Mesodermal cell (in vitro differentiated cells): Measurements from ENCODE around the gene RAB11FIP4.

Source experiments
- H3K27ac ChIP-seq: 2 replicates; pipeline ENCODE4 v1.7.0; 2013; ENCODE audit warnings: mild to moderate bottlenecking, low read depth, low read length, moderate library complexity; ENCODE audit not compliant: severe bottlenecking
- H3K36me3 ChIP-seq: 2 replicates; pipeline ENCODE4 v1.7.1; 2013; ENCODE audit warnings: mild to moderate bottlenecking, low read length, moderate library complexity; ENCODE audit not compliant: control insufficient read depth, insufficient read depth
- H3K4me1 ChIP-seq: one replicate; pipeline ENCODE4 v1.7.1; 2013; ENCODE audit warnings: mild to moderate bottlenecking, low read length; ENCODE audit not compliant: insufficient read depth, control insufficient read depth, poor library complexity, severe bottlenecking
- H3K4me3 ChIP-seq: 2 replicates; pipeline ENCODE4 v1.7.0; 2013; ENCODE audit warnings: low read length, control low read depth, mild to moderate bottlenecking; ENCODE audit not compliant: insufficient read depth, poor library complexity, severe bottlenecking; ENCODE audit errors: extremely low read depth
- H3K9me3 ChIP-seq: 2 replicates; pipeline ENCODE4 v1.7.1; 2013; ENCODE audit warnings: mild to moderate bottlenecking, low read length, moderate library complexity; ENCODE audit not compliant: control insufficient read depth
- WGBS, 2 experiments: methylation state at CpG; one replicate each; pipeline ENCODE4 v1.1.5; 2013; ENCODE audit warnings: missing lambda C conversion rate in 2 of 2; ENCODE audit not compliant: insufficient coverage in 2 of 2; 5-methylcytosine and 5-hydroxymethylcytosine counted together

Gene RAB11FIP4

GRCh38 chr17:31496601-31497000, 105.1 kb downstream of the RAB11FIP4 start:
- Histone ChIP-seq H3K9me3 (no peaks in the 10 kb centered on the region), H3K27ac (no peak overlapping the region), H3K4me1 (peaks cover 11% of the 10 kb centered on the region), H3K36me3 (no peaks in the 10 kb centered on the region), H3K4me3 (no peak overlapping the region)
- WGBS, 2 experiments, result 92 to 93% methylated on average over 4 to 6 of the region's 6 CpGs

GRCh38 chr17:31497431-31497830, 106.0 kb downstream of the RAB11FIP4 start:
- WGBS, 2 experiments, result 86 to 98% methylated on average over 3 to 5 of the region's 6 CpGs
- H3K4me1 ChIP-seq, result peaks cover 11% of the 10 kb centered on the region
- no peaks in the 10 kb centered on the region for H3K36me3 ChIP-seq
- no peak overlapping the region for H3K4me3 ChIP-seq
- H3K9me3 ChIP-seq, result no peaks in the 10 kb centered on the region
- no peak overlapping the region for H3K27ac ChIP-seq

DNA sequence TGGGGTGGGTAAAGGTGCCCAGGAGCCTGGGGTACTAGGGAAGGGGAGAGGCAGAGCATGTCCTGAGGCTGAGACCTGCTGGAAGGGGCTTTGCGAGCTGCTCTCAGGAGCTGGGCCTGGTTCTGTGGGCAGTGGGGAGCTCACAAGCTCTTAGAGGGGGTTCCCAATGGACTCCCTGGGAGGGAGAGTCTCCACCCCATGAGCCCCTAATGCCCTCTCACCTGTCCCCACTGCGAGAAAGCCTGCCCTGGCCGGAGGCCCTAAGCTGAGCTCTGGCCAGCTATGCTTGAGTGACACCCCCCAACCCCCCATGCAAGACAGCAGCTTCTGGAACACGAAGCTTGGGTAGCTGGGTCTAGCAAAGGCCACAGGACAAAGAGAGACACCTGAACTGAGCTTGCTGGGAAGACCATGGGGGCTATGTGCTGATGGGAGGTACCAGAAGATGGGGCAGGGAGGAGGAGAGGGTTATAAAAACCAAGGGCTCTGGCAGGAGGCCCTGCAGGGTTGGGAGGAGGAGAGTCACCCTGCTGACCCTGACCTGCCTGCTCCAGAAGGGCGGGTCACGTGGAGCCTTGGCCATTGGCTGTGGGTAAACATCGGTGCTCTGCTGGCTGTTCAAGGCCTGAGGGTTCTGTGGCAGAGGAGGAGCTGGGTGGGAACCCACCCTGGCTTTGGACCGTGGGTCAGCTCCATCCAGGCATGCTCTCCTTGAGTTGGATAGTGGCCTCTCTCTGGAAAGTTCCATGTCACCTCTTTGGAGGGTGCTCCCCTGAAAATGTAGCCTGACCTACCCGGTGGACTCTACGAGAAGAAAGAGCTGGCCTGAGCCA, 106.7 kb downstream of the RAB11FIP4 start:
- no peaks in the 10 kb centered on the region for H3K36me3 ChIP-seq
- WGBS, 2 experiments, result 89 to 92% methylated on average over 5 to 9 of the region's 10 CpGs

GRCh38 chr17:31499771-31500554, 108.5 kb downstream of the RAB11FIP4 start:
- 58 to 60% methylated on average over 4 to 9 of the region's 11 CpGs for WGBS, 2 experiments
- Histone ChIP-seq H3K27ac (peak overlapping the region; percentile 70), H3K4me3 (no peak overlapping the region), H3K9me3 (no peaks in the 10 kb centered on the region), H3K36me3 (no peaks in the 10 kb centered on the region), H3K4me1 (peaks cover 11% of the 10 kb centered on the region)

More for the DNA sequence above, 106.7 kb downstream of the RAB11FIP4 start:
- H3K4me1 ChIP-seq, result peaks cover 11% of the 10 kb centered on the region
- H3K9me3 ChIP-seq, result no peaks in the 10 kb centered on the region
- no peak overlapping the region for H3K27ac ChIP-seq
- H3K4me3 ChIP-seq, result no peak overlapping the region

DNA sequence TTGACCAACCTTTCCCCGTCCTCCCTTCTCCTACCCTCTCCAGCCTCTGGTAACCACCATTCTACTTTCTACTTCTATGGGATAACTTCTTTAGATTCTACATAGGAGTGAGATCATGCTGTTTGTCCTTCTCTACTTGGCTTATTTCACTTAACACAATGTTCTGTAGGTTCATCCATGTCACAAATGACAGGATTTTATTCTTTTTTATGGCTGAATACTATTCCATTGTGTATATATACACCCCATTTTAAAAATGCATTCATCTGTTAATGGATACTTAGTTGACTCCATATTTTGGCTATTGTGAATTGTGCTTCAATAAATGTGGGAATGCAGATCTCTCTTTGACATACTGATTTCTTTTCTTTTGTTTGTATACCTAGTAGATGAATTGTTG, 115.0 kb downstream of the RAB11FIP4 start:
- no peaks in the 10 kb centered on the region for H3K36me3 ChIP-seq
- no peaks in the 10 kb centered on the region for H3K9me3 ChIP-seq
- WGBS, 2 experiments, result 100% methylated on average over 1 of the region's 1 CpG; no CpG with 5 or more reads in 1 of the 2 experiments
- no peaks in the 10 kb centered on the region for H3K4me1 ChIP-seq
- no peak overlapping the region for H3K27ac ChIP-seq
- H3K4me3 ChIP-seq, result no peak overlapping the region

DNA sequence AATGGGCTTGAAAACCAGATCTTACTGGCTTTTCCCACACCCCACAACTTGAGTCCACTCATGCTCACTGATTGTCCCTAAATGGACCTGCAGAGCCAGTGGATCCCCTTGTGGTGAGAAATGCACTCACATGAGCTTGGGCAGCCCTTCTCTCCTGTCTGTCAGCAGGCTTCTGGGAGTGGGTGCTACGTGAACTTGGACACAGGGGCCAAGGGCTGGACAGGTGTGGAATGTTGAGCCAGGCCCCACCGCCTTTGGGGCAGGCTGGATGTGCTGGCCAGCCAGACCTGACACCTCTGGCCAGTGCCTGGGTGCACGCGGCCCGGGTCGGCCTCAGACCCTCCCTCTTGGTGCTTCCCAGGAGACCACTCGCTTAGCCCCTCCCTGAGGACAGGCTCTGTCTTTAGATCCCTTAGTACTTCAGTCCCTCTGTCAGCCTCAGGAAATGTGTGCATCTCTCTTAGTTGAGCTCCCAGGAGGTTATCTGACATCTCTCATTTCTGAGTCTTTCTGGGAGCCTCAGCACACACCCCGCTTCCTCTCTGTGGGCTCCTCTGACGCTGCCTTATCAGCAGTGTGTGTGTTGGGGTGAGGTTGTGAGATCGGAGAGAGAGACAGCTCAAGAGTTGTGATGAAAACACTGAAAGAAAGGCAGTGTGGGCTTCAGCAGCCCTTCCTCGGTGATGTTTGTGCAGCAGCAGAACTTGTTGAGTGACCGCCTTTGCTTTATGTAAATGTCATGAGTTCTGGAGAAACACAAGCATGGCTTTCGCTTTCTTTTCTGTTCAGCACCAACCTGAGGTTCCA, 117.0 kb downstream of the RAB11FIP4 start:
- H3K4me1 ChIP-seq, result no peaks in the 10 kb centered on the region
- H3K36me3 ChIP-seq, result no peaks in the 10 kb centered on the region
- H3K27ac ChIP-seq, result no peak overlapping the region
- H3K9me3 ChIP-seq, result no peaks in the 10 kb centered on the region
- WGBS, 2 experiments, result 93 to 94% methylated on average over 11 of the region's 13 CpGs
- no peak overlapping the region for H3K4me3 ChIP-seq

DNA sequence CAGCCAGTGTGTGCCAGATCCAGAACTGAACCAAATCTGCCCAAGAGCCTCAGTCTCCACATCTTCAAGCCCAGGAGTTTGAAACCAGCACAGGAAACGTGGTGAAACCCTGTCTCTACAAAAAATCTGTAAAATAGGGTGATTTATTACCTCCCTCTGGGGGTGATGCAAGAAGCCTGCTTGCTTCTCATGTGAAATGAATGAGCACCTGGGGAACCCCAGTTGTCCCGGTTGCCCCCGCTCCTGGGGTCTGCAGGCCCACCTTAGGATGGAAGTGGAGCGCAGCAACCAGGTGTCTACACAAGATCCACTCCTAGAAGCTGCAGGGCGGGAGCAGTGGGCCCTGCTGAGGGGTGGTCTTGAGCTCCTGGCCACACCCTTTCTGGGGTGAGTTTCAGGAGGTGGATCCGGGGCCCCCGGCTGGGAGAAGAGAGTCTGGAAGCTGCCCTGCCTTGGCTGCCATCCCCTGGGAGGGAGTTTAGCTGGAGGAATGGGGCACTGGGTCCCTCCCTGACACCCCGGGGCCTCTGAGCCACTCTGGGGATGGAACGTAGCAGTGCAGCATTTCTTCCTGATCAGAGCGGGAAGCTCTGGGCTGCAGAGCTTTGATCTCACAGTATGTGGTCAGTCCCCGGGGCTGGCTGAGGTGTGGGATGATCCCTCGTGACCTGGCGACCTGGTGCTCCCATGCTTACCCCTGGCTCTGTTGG, 117.8 kb downstream of the RAB11FIP4 start:
- Histone ChIP-seq H3K4me3 (no peak overlapping the region), H3K36me3 (no peaks in the 10 kb centered on the region), H3K27ac (no peak overlapping the region), H3K4me1 (no peaks in the 10 kb centered on the region), H3K9me3 (no peaks in the 10 kb centered on the region)
- 73 to 86% methylated on average over 9 to 10 of the region's 13 CpGs for WGBS, 2 experiments

DNA sequence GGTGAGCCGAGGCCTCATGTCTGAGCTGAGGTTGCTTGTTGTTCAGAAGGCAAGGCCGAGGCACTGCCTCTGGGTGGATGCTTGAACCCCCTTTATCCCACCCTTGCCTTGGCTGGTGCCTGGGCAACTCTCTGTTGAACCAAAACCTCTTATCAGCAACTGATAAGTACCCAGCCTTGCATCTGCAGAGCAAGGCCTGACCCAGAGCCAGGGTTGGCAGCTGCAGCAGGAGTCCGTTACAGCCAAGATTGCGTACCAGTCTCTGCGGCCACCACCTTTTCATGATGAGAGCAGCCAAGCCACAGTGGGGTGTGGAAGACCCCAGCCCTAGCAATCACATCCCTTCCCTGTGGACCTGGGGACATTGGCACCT, 118.3 kb downstream of the RAB11FIP4 start:
- Histone ChIP-seq H3K4me3 (no peak overlapping the region), H3K9me3 (no peaks in the 10 kb centered on the region), H3K27ac (no peak overlapping the region), H3K36me3 (no peaks in the 10 kb centered on the region), H3K4me1 (no peaks in the 10 kb centered on the region)
- WGBS, 2 experiments, result 93 to 95% methylated on average over 4 to 5 of the region's 5 CpGs

DNA sequence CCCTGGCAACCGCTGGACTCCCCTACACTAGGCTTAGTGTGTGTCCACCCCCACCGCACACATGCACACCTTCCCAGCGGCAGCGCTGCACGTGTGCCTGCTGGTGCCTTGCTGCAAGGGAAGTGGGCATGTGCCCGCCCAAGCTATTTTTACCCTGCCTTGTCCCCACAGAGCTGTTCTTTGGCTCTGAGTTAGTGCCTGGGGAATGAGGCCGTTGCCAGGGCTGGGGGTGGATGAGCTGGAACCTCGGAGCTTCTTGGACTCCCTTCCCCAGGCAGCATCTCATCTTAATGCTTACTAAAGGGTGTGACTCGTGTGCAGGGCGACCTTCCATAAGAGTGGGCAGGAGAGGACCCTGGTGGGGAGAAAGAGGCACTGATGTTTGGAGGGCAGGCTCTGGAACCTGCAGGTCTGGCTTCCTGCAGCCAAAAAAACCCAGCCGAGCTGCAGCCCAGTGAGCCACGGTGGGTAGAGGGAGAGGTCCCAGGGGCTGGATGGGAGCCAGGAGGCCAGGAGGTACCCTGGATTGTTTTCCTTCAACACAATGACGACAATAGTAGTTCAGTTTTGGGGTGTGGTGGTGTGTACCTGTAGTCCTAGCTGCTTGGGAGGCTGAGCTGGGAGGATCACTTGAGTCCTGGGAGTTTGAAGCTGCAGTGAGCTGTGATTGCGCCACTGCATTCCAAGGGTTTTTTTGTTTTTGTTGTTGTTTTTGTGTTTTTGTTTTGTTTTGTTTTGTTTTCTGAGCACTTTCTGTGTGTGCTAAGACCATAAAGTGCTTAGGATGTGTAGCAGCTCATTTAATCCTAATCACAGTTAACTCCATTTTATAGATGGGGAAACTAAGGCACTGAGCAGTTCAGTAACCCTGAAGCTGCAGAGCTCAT, 119.1 kb downstream of the RAB11FIP4 start:
- no peaks in the 10 kb centered on the region for H3K36me3 ChIP-seq
- no peaks in the 10 kb centered on the region for H3K9me3 ChIP-seq
- 93 to 94% methylated on average over 9 to 12 of the region's 14 CpGs for WGBS, 2 experiments
- no peaks in the 10 kb centered on the region for H3K4me1 ChIP-seq
- no peak overlapping the region for H3K27ac ChIP-seq
- H3K4me3 ChIP-seq, result no peak overlapping the region
